GM23338 (cell line): ENCODE results near the gene ZNF292. TPM values are rescaled to one million over a fixed set of nuclear protein-coding genes. Genes with fewer than 3 reads are reported as not detected.

Experiments
- ATAC-seq: fragments of 200-7000 bp; cut with Tn5 transposase; 3 replicates; pipeline ENCODE4 v1.9.1; 2020
- DNase-seq: peaks from one replicate; pipeline ENCODE4 v3.0.0-alpha.2; 2015; ENCODE audit warnings: low spot score
- H2AFZ ChIP-seq: fragments of 200-600 bp; sonication (generic); 2 replicates; pipeline ENCODE4 v1.8.0; 2016; ENCODE audit warnings: antibody characterized with exemption, mild to moderate bottlenecking, moderate library complexity
- H3F3A ChIP-seq: fragments of 200-600 bp; sonication (generic); replicated peaks from 2 replicates; pipeline ENCODE4 v1.8.0; 2017; ENCODE audit warnings: antibody characterized with exemption, mixed run types, low read depth
- H3K27ac ChIP-seq: fragments of 200-600 bp; sonication (generic); 2 replicates; pipeline ENCODE4 v1.6.1; 2016; ENCODE audit warnings: low read depth
- H3K27me3 ChIP-seq: fragments of 200-600 bp; sonication (generic); 2 replicates; pipeline ENCODE4 v1.8.0; 2016; ENCODE audit warnings: mild to moderate bottlenecking, mixed run types, moderate library complexity; ENCODE audit not compliant: insufficient read depth
- H3K36me3 ChIP-seq: fragments of 200-600 bp; sonication (generic); 2 replicates; pipeline ENCODE4 v1.8.0; 2016; ENCODE audit warnings: mild to moderate bottlenecking; ENCODE audit not compliant: insufficient read depth
- H3K4me1 ChIP-seq: fragments of 200-600 bp; sonication (generic); 2 replicates; pipeline ENCODE4 v1.8.0; 2016; ENCODE audit warnings: mild to moderate bottlenecking, moderate library complexity; ENCODE audit not compliant: insufficient read depth
- H3K4me2 ChIP-seq: fragments of 200-600 bp; sonication (generic); 2 replicates; pipeline ENCODE4 v1.7.1; 2017; ENCODE audit warnings: mixed run types
- H3K4me3 ChIP-seq: fragments of 200-600 bp; sonication (generic); 2 replicates; pipeline ENCODE4 v1.6.1; 2016; ENCODE audit warnings: mixed run types
- H3K79me2 ChIP-seq: fragments of 200-600 bp; sonication (generic); replicated peaks from 2 replicates; pipeline ENCODE4 v1.8.0; 2017; ENCODE audit warnings: mild to moderate bottlenecking; ENCODE audit not compliant: insufficient read depth
- H3K9me2 ChIP-seq: fragments of 200-600 bp; sonication (generic); 2 replicates; pipeline ENCODE4 v1.8.0; 2017; ENCODE audit not compliant: insufficient read depth
- H4K20me1 ChIP-seq: fragments of 200-600 bp; sonication (generic); replicated peaks from 2 replicates; pipeline ENCODE4 v1.8.0; 2017; ENCODE audit warnings: mild to moderate bottlenecking; ENCODE audit not compliant: insufficient read depth
- H3K27ac Mint-ChIP-seq: 2 replicates; pipeline ENCODE4 v1.8.0; 2020; ENCODE audit warnings: inconsistent platforms, mild to moderate bottlenecking, moderate library complexity, mixed read lengths
- H3K27me3 Mint-ChIP-seq: 3 replicates; pipeline ENCODE4 v1.8.0; 2022; ENCODE audit warnings: low read depth, mild to moderate bottlenecking, moderate library complexity, mixed read lengths, inconsistent platforms; ENCODE audit not compliant: insufficient read depth, poor library complexity
- H3K36me3 Mint-ChIP-seq: 3 replicates; pipeline ENCODE4 v1.8.0; 2021; ENCODE audit warnings: low read depth, mild to moderate bottlenecking, inconsistent platforms, moderate library complexity, mixed read lengths
- H3K4me1 Mint-ChIP-seq: 3 replicates; pipeline ENCODE4 v1.8.0; 2020; ENCODE audit warnings: mild to moderate bottlenecking, inconsistent platforms, mixed read lengths
- H3K4me3 Mint-ChIP-seq: 3 replicates; pipeline ENCODE4 v1.8.0; 2021; ENCODE audit warnings: moderate library complexity, mild to moderate bottlenecking, inconsistent platforms, mixed read lengths
- H3K9me3 Mint-ChIP-seq: 3 replicates; pipeline ENCODE4 v1.8.0; 2020; ENCODE audit warnings: moderate library complexity, mild to moderate bottlenecking, inconsistent platforms, mixed read lengths
- CREB1 ChIP-seq: fragments of 250-450 bp; sonication (Bioruptor Pico); IDR thresholded peaks from 2 replicates; pipeline ENCODE4 v1.5.0; 2020; ENCODE audit warnings: low read depth, mild to moderate bottlenecking, moderate library complexity
- ETS1 ChIP-seq: IDR thresholded peaks from 2 replicates; pipeline ENCODE4 v1.6.1; 2016; ENCODE audit warnings: antibody characterized with exemption
- EZH2 ChIP-seq: fragments of 200-600 bp; sonication (generic); IDR thresholded peaks from one replicate; pipeline ENCODE4 v1.8.0; 2017; ENCODE audit warnings: antibody characterized with exemption, mild to moderate bottlenecking, low read depth; ENCODE audit not compliant: unreplicated experiment
- EZH2phosphoT487 ChIP-seq: fragments of 200-600 bp; sonication (generic); IDR thresholded peaks from one replicate; pipeline ENCODE4 v1.8.1; 2018; ENCODE audit warnings: antibody characterized with exemption; ENCODE audit not compliant: unreplicated experiment
- JUNB ChIP-seq: IDR thresholded peaks from one replicate; pipeline ENCODE4 v1.6.1; 2016; ENCODE audit warnings: antibody characterized with exemption; ENCODE audit not compliant: unreplicated experiment
- NANOG ChIP-seq: IDR thresholded peaks from 2 replicates; pipeline ENCODE4 v1.6.1; 2016; ENCODE audit warnings: antibody characterized with exemption, borderline replicate concordance
- POLR2AphosphoS5 ChIP-seq: IDR thresholded peaks from 2 replicates; pipeline ENCODE4 v1.6.1; 2016; ENCODE audit warnings: antibody characterized with exemption, low read depth
- REST ChIP-seq: IDR thresholded peaks from one replicate; pipeline ENCODE4 v1.6.1; 2018; ENCODE audit warnings: antibody characterized with exemption; ENCODE audit not compliant: unreplicated experiment
- STAT1 ChIP-seq: IDR thresholded peaks from one replicate; pipeline ENCODE4 v1.6.1; 2016; ENCODE audit warnings: antibody characterized with exemption; ENCODE audit not compliant: unreplicated experiment
- ZNF114 ChIP-seq: fragments of 250-450 bp; sonication (Bioruptor Pico); IDR thresholded peaks from 2 replicates; pipeline ENCODE4 v1.5.0; 2020; ENCODE audit warnings: mild to moderate bottlenecking, moderate library complexity
- ZNF331 ChIP-seq: fragments of 250-450 bp; sonication (Bioruptor Pico); IDR thresholded peaks from 2 replicates; pipeline ENCODE4 v1.5.0; 2020; ENCODE audit warnings: low read depth, mild to moderate bottlenecking, moderate library complexity
- ZNF462 ChIP-seq: fragments of 250-450 bp; sonication (Bioruptor Pico); IDR thresholded peaks from 2 replicates; pipeline ENCODE4 v1.5.0; 2020; ENCODE audit warnings: mild to moderate bottlenecking, moderate library complexity
- polyA plus RNA-seq: library from polyadenylated mRNA; unstranded; fragments of >200 nt; fragmentation: Nextera tagmentation; extraction: Ambion mirVana; gene quantifications from 2 replicates; pipeline ENCODE4 v1.2.1, GENCODE V29; 2016
- total RNA-seq: library from RNA; depleted of rRNA; stranded (reverse); fragments of >200 nt; shearing (Covaris generic); gene quantifications from 2 replicates; pipeline ENCODE4 v1.2.3, GENCODE V29; 2014
- TF ChIP-seq, protein P1 (sequence below), 2 experiments: fragments of 200-600 bp in 1 of 2; sonication (generic) in 1 of 2; conservative IDR thresholded peaks; 2 replicates each; pipeline versions ENCODE4 v1.5.1 to v1.6.1; 2016 to 2017; ENCODE audit warnings: antibody characterized with exemption in 2 of 2, low read depth in 2 of 2, mild to moderate bottlenecking in 2 of 2, moderate library complexity in 1 of 2

The ZNF292 gene
- total and polyA plus RNA-seq, 2 experiments from 2014 or later: 45.7 to 67.9 TPM

GRCh38 chr6:87264481-87264880, 109.1 kb downstream of the ZNF292 start:
- Mint-ChIP-seq H3K27me3 (peaks cover 3% of the 10 kb centered on the region), H3K4me3 (no peak overlapping the region), H3K9me3 (peaks cover 2% of the 10 kb centered on the region; the same call in 1 of the 3 replicates), H3K36me3 (peaks cover 17% of the 10 kb centered on the region; the same call in 2 of the 3 replicates), H3K4me1 (peaks cover 14% of the 10 kb centered on the region), H3K27ac (no peak overlapping the region)
- Histone ChIP-seq H3K27me3 (no peaks in the 10 kb centered on the region), H3K4me1 (peaks cover 8% of the 10 kb centered on the region; the same call in 1 of the 2 replicates), H3K4me2 (no peak overlapping the region), H3K4me3 (no peak overlapping the region), H3K9me2 (no peaks in the 10 kb centered on the region), H3K79me2 (no peaks in the 10 kb centered on the region), H4K20me1 (no peaks in the 10 kb centered on the region; the same call in 1 of the 2 replicates), H3K36me3 (no peaks in the 10 kb centered on the region; the same call in 1 of the 2 replicates), H2AFZ (no peak overlapping the region), H3K27ac (no peak overlapping the region), H3F3A (no peaks in the 10 kb centered on the region)
- no peak for ATAC-seq
- no peak for DNase-seq
- TF ChIP-seq ZNF114 (CRISPR knock-in tag) (no peak), POLR2AphosphoS5 (no peak), NANOG (no peak), STAT1 (no peak), ZNF462 (no peak), ZNF331 (no peak), EZH2 (no peak), EZH2phosphoT487 (no peak), JUNB (no peak), CREB1 (CRISPR knock-in tag) (no peak), REST (no peak), ETS1 (no peak)
- TF ChIP-seq, protein P1, sequence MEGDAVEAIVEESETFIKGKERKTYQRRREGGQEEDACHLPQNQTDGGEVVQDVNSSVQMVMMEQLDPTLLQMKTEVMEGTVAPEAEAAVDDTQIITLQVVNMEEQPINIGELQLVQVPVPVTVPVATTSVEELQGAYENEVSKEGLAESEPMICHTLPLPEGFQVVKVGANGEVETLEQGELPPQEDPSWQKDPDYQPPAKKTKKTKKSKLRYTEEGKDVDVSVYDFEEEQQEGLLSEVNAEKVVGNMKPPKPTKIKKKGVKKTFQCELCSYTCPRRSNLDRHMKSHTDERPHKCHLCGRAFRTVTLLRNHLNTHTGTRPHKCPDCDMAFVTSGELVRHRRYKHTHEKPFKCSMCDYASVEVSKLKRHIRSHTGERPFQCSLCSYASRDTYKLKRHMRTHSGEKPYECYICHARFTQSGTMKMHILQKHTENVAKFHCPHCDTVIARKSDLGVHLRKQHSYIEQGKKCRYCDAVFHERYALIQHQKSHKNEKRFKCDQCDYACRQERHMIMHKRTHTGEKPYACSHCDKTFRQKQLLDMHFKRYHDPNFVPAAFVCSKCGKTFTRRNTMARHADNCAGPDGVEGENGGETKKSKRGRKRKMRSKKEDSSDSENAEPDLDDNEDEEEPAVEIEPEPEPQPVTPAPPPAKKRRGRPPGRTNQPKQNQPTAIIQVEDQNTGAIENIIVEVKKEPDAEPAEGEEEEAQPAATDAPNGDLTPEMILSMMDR (conservative IDR thresholded peaks at IDR 0.05; ENCODE audit: low read depth in 2 of 2): no peak
